Measurements from ENCODE around the gene ASIC3.

ASIC3 gene

GRCh38 chr7:151071032-151071866, 22.9 kb downstream of the ASIC3 start:
- DNase-seq (ENCODE audit: low read depth) = no peak

DNA sequence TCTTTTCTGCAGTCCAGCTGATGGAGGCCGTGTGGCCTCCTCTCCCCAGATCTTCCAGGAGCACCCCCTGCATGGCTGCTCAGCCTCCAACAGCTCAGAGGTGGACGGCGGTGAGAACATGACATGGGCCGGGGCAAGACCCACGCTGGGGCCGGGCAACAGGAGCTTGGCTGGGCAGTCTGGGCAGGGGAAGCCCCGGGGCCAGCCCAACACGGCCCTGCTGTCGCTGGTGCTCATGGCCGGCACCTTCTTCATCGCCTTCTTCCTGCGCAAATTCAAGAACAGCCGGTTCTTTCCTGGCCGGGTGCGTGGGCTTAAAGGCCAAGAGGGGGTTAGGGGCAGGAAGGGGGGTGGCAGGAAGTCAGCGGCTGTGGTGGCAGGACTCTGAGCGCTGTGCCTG, 25.7 kb downstream of the ASIC3 start:
- DNase-seq (ENCODE audit: low read depth) = no peak

DNA sequence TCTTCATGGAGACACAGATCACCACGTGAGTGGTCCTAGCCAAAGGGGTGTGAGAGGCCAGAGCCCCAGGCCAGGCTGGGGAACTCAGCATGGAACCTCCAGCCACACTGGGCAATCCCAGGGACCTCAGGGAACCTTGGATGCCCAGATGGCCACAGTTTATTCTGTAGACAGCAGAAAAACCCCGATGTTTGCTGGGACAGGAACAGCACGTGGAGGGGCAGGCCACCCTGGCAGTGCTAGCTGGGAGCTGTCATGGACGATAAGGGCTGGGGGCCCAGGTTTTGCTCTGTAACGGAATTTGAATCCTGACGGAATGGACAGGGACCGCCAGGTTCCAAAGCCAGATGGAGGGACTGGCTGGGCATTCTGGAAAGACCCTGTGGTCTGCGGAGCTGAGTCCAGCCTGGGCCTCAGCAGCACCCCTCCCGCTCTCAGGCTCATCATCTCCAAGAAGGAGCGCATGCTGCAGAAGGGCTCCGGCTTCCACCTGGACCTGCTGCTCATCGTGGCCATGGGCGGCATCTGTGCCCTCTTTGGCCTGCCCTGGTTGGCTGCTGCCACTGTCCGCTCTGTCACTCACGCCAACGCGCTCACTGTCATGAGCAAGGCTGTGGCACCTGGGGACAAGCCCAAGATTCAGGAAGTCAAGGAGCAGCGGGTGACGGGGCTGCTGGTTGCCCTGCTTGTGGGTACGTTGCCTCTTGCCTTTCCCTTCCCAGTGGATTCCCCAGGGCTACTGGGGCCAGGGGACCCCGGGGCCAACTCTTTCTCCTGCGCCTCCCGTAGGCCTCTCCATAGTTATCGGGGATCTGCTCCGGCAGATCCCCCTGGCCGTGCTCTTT, 26.7 kb downstream of the ASIC3 start:
- DNase-seq (ENCODE audit: low read depth) = no peak

DNA sequence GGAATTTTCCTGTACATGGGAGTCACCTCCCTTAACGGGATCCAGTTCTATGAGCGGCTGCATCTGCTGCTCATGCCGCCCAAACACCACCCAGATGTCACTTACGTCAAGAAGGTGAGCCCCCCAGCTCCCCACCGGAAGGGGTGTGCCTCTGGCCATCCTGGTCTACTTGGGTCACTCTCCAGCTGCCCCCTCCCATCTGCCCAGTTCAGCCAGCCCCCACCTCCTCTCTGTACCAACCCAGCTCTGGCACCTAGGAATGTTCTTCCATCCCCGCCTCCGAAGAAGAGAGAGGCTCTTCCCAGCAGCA, 27.3 kb downstream of the ASIC3 start:
- no peak for DNase-seq (ENCODE audit: low read depth)

- DNase-seq (ENCODE audit: low read depth) = no peak
Measured at GRCh38 chr7:151075978-151076426, 27.7 kb downstream of the ASIC3 start.

- peak; percentile 40 for DNase-seq (ENCODE audit: low read depth)
Measured at GRCh38 chr7:151076863-151077704, 28.8 kb downstream of the ASIC3 start.

GRCh38 chr7:151077705-151078232, 29.4 kb downstream of the ASIC3 start:
- no peak for DNase-seq (ENCODE audit: low read depth)

GRCh38 chr7:151078233-151079040, 30.1 kb downstream of the ASIC3 start:
- DNase-seq (ENCODE audit: low read depth) = no peak

DNA sequence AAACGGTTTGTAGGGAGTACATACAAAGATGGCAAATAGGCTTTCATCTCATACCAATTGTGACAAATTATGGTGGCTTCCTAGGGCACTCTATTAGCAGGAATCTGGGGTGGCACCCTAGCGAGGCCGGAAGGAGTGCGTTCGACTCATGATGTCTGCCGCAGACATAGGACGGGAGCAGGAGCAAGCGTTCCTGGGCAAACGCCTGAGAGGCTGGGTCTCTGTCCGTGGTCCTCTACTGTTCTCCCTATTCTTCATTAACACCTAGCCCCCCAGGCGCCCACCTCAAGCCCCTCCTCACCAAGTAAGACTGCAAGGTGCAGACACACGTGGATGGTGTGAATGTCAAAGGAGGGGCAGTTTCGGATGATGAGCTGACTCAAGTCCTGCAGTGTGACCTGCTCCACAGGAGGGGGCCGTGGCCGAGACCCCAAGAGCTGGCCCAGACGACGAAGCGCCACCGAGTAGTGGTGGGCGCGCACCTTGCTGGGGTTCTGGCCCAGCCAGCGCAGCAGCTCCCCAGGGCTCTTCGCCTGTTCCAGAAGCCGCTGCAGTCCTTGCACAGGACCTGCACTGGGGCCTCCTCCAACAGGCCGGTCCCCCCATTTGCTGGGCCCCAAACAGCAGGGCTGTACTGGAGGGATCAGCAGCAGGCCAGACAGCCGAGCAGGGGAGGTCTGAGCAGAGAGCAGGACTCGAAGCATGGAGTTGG, 31.0 kb downstream of the ASIC3 start:
- DNase-seq (ENCODE audit: low read depth) = no peak

DNA sequence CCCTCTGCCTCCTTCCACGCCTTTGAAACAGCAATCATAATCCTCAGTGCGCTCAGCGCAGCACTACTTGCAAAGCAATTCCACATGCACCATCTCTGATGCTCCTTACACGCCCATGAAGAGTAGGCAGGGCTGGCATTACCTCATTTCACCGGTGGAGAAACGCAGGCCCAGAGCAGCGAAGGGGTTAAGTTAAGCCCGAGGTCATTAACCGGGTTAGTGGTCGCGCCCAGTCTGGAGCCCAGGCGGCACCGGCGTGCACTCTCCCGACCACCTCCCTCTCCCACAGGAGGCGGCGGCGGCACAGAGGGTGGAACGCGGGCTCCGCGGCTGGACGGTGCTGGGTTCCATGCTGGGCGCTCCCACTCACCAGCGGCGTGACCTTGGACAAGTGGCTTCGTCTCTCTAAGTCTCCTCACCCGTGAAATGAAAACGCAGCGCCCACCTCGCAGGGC, 31.8 kb downstream of the ASIC3 start:
- peak; percentile 52 for DNase-seq (ENCODE audit: low read depth)

DNA sequence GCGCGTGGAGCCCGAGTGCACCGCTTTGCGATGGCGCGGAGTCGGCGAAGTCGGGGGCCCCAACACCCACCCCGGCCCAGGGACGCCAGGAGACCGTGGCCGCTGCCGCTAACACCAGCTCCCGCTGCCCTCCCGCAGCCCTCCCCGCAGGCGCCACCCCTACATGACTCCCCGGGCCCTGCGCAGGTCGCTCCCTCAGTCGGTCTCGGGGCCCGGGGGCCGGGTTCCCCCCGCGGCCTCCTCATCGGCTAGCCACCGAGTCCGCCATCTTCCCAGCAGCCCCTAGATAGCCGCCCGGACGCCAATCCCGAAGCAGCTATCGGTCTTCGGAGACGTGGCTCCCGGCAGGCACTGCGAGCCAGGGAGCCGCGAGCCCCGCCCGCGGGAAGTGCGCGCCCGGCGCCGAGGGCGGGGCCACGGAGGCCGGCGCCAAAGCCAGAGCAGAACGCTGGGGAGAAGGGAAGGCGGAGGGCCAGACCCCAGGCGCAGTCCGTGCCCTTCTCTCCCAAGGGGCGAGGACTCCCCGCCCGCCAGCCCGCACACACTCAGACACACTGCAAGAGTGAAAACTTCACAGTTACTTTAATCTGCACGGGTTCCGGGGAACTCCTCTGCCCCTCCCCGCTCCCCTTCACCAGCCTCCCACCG, 32.3 kb downstream of the ASIC3 start, which contains the start of gene FASTK:
TSS of gene FASTK (minus strand) at position 288 of the 648 bp plus-strand sequence. CDS start at position 245, 43 bp downstream.
- DNase-seq (ENCODE audit: low read depth) = peak; percentile 91

- peak; percentile 66 for DNase-seq (ENCODE audit: low read depth)
Measured at GRCh38 chr7:151081170-151082101, 33.1 kb downstream of the ASIC3 start.

GRCh38 chr7:151082141-151083070, 34.1 kb downstream of the ASIC3 start:
- DNase-seq (ENCODE audit: low read depth) = no peak

DNA sequence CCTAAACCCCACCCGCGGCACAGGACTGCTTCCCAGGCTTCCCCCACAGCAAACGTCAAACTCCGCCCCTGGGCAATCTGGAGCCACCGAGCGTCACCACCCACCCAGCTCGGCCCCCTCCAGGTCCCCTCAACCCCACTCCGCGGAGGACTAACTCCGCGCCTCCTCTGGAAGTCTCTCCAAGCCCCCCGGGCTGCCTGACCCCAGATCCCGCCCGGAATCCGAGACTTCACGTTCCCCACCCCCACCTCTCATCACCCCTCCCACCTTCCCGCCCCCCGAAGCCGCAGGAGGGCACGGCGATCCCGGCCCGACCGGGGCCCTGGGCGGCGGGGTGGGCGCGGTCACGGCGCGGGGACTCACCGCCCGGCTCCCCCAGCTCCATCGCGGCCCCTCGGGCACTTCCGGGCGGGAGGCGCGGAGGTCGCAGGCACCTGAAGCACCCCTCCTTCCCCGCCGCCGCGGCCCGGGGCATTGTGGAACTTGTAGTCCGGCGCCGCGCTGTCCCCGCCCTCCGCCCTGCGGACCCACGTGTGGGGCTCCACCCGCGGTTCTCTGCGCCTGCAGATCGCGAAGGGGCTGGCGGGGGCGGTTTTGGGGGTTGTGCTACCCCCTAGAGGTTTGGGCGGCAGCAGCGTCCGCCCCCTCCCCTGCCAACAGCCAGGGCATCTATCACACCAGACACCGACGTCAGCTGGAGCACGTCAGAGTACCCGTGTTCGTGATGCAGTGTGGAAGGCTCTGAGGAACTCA, 34.9 kb downstream of the ASIC3 start, which contains the start of gene TMUB1:
TSS of gene TMUB1 (minus strand) at position 423 of the 753 bp plus-strand sequence. CDS start 930 bp downstream, outside the sequence.
- peak; percentile 70 for DNase-seq (ENCODE audit: low read depth)

DNA sequence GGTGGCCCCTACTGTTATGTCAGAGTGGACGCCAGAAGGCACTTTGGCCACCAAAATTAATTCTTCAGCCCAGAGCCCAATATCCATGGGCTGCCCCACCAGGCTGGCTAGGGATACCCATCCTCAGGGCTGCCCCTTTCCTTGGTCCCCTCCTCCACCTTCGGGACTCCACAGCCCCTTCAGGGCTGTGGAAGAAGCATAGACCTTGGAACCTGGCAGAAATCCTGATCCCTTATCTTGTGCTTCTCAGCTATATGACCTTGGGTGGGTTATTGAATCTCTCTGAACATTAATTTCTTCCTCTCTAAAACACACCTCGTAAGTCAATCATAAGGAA, 35.5 kb downstream of the ASIC3 start:
- DNase-seq (ENCODE audit: low read depth) = no peak

DNA sequence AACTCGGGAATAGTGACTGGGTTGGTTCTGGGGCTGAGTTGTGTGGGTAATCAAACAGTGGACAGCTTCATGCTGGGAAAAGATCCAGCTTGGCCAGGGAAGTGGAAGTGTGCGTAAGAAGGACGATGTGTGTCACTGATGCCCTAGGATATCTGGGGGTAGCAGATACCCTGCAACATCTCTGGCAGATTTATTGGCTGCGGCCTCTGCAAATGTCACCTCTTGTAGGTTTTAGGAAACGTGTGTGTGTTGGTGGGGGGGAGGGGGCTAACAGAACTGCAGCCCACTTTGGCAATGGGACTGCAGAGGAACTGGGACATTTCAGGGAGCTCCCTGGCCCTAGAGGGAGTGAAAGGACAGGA, 37.0 kb downstream of the ASIC3 start:
- DNase-seq (ENCODE audit: low read depth) = no peak

All from ELR (cell line).